ENCODE data around the gene LIF.
"Not testable (repeated sequence)": the region's sequence is repeated elsewhere in the genome, so short reads cannot be mapped to it uniquely, and the experiment has no call there.

LIF gene

GRCh38 chr22:30241576-30242371 lies 4.8 kb downstream of the LIF start:
- DNase-seq (ENCODE audit: low read depth), result no peak

GRCh38 chr22:30240541-30241417 lies 5.8 kb downstream of the LIF start:
- no peak for DNase-seq (ENCODE audit: low read depth)

GRCh38 chr22:30239488-30240405 lies 6.8 kb downstream of the LIF start:
- DNase-seq (ENCODE audit: low read depth), result no peak

GRCh38 chr22:30238661-30239487 lies 7.7 kb downstream of the LIF start:
- DNase-seq (ENCODE audit: low read depth), result no peak

GRCh38 chr22:30238136-30238535 lies 8.4 kb downstream of the LIF start:
- no peak for DNase-seq (ENCODE audit: low read depth)

GRCh38 chr22:30236875-30237274 lies 9.7 kb downstream of the LIF start:
- no peak for DNase-seq (ENCODE audit: low read depth)

GRCh38 chr22:30235687-30236170 lies 10.8 kb downstream of the LIF start:
- no peak for DNase-seq (ENCODE audit: low read depth)

GRCh38 chr22:30234786-30235470 lies 11.6 kb downstream of the LIF start:
- DNase-seq (ENCODE audit: low read depth), result no peak

- DNase-seq (ENCODE audit: low read depth), result not testable (repeated sequence)
Measured at GRCh38 chr22:30234325-30234724, 12.2 kb downstream of the LIF start.

- DNase-seq (ENCODE audit: low read depth), result no peak
Measured at GRCh38 chr22:30233582-30233981, 13.0 kb downstream of the LIF start.

- DNase-seq (ENCODE audit: low read depth), result no peak
Measured at GRCh38 chr22:30232716-30233218, 13.8 kb downstream of the LIF start.

- no peak for DNase-seq (ENCODE audit: low read depth)
Measured at GRCh38 chr22:30230787-30231461, 15.6 kb downstream of the LIF start.

GRCh38 chr22:30230330-30230729 lies 16.2 kb downstream of the LIF start:
- DNase-seq (ENCODE audit: low read depth), result no peak

- no peak for DNase-seq (ENCODE audit: low read depth)
Measured at GRCh38 chr22:30228509-30229359, 17.8 kb downstream of the LIF start.

- no peak for DNase-seq (ENCODE audit: low read depth)
Measured at GRCh38 chr22:30227438-30228228, 18.9 kb downstream of the LIF start.

- DNase-seq (ENCODE audit: low read depth), result no peak
Measured at GRCh38 chr22:30226192-30226832, 20.2 kb downstream of the LIF start.

GRCh38 chr22:30225220-30225927 lies 21.2 kb downstream of the LIF start:
- DNase-seq (ENCODE audit: low read depth), result no peak
